ENCODE measurements around the gene CADPS2.

Gene CADPS2

DNA sequence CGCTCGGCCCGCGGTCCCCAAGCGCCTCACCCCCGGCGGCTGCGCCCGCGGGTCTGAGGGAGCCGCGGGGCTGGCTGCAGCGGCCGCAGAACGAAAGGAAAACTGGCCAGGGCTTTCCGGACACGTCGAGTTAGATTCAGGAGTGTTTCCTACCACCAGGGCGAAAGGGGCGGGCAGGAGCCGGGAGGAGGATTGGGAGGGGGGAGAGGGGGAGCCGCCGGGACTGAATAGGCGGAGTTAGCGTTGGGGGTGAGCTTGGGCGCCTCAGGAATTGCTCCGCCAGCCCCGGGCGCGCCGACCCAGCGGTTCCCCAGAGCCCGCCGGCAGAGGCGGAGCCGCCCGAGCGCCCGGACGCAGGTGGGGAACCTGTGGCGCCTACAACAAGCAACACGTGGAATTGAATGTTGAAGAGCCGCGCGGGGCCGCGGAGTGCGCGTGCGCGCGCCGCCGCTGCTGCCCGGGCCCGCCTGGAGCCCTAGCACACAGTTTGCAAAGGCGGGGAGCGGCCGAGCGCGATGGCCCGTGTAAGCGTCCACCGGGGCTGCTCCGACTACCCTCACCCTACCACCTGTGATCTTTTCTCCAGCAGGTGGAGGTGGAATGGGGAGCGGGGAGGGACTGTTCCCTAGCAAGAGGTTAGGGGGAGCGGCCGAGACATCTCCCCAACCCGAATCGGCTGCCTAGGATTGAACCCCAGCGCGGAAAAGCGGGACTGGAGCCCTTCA, at the start of gene CADPS2:
Gene CADPS2, minus strand, starts transcription at position 104 of the 725 bp plus-strand sequence. CDS start 123 bp downstream, outside the sequence.
- TF ChIP-seq, protein P1, sequence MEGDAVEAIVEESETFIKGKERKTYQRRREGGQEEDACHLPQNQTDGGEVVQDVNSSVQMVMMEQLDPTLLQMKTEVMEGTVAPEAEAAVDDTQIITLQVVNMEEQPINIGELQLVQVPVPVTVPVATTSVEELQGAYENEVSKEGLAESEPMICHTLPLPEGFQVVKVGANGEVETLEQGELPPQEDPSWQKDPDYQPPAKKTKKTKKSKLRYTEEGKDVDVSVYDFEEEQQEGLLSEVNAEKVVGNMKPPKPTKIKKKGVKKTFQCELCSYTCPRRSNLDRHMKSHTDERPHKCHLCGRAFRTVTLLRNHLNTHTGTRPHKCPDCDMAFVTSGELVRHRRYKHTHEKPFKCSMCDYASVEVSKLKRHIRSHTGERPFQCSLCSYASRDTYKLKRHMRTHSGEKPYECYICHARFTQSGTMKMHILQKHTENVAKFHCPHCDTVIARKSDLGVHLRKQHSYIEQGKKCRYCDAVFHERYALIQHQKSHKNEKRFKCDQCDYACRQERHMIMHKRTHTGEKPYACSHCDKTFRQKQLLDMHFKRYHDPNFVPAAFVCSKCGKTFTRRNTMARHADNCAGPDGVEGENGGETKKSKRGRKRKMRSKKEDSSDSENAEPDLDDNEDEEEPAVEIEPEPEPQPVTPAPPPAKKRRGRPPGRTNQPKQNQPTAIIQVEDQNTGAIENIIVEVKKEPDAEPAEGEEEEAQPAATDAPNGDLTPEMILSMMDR (IDR thresholded peaks at IDR 0.05; ENCODE audit: low read length, missing control alignments): peak; percentile 20
- DNase-seq (ENCODE audit: low read depth): peak; percentile 87

GRCh38 chr7:122935620-122936019, 49.4 kb upstream of the CADPS2 start:
- no peak overlapping the region for H3K4me3 ChIP-seq (replicated peaks; ENCODE audit: low read depth, low read length)
- TF ChIP-seq, protein P1 (IDR thresholded peaks at IDR 0.05; ENCODE audit: low read length, missing control alignments): no peak
- DNase-seq (ENCODE audit: low read depth): no peak

More for the DNA sequence above, at the start of gene CADPS2:
- peak within 1 kb of the TSS; percentile 74 for H3K4me3 ChIP-seq (replicated peaks; ENCODE audit: low read depth, low read length)

DNA sequence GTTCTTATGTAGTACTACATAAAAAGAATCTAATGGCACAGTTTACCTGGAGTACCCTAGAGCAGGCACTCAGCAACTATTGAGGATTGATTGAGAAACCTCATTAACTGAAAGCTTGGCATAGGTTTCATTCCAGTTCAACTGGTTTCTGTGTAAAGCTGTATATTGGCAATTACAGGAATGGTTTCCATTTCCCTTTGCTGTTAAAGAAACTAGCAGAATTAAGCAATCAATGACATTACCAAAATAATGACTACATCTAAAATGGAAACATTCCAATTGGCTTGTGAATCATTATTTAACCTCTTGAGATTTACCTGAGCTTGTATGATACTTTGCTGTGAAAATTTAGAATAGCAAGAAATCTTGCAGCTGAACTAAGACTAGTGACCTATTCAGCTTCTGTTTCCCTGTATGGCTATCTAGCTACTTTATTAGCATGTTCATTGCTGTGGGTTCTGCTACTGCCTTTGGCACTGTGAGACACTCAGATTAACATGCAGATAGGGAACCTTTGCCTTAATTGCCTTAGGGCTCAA, 33.5 kb upstream of the CADPS2 start:
- no peak overlapping the region for H3K4me3 ChIP-seq (replicated peaks; ENCODE audit: low read depth, low read length)
- TF ChIP-seq, protein P1 (IDR thresholded peaks at IDR 0.05; ENCODE audit: low read length, missing control alignments): no peak
- no peak for DNase-seq (ENCODE audit: low read depth)

GRCh38 chr7:122914812-122915211, 28.6 kb upstream of the CADPS2 start:
- no peak overlapping the region for H3K4me3 ChIP-seq (replicated peaks; ENCODE audit: low read depth, low read length)
- no peak for DNase-seq (ENCODE audit: low read depth)
- TF ChIP-seq, protein P1 (IDR thresholded peaks at IDR 0.05; ENCODE audit: low read length, missing control alignments): no peak

DNA sequence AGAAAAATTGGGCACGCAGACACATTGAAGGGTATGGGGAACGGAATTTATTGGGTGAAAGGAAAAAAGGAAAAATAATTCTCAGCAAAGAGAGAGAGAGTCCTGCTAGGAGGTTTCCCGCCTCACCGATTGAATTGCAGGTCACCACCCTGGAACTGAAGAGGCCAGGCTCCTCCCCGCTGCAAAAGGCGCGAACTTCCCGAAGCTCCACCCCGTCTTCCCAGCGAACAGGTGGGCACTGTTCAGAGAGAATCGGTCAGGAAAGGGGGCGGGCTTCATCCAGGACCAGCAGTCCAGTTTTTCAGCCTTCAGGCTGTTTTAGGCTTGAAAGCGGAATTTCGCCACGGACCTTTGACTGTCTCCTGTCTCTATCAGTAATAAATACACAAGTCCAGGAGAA, 27.3 kb upstream of the CADPS2 start:
- TF ChIP-seq, protein P1 (IDR thresholded peaks at IDR 0.05; ENCODE audit: low read length, missing control alignments): no peak
- H3K4me3 ChIP-seq (replicated peaks; ENCODE audit: low read depth, low read length): no peak overlapping the region
- no peak for DNase-seq (ENCODE audit: low read depth)

DNA sequence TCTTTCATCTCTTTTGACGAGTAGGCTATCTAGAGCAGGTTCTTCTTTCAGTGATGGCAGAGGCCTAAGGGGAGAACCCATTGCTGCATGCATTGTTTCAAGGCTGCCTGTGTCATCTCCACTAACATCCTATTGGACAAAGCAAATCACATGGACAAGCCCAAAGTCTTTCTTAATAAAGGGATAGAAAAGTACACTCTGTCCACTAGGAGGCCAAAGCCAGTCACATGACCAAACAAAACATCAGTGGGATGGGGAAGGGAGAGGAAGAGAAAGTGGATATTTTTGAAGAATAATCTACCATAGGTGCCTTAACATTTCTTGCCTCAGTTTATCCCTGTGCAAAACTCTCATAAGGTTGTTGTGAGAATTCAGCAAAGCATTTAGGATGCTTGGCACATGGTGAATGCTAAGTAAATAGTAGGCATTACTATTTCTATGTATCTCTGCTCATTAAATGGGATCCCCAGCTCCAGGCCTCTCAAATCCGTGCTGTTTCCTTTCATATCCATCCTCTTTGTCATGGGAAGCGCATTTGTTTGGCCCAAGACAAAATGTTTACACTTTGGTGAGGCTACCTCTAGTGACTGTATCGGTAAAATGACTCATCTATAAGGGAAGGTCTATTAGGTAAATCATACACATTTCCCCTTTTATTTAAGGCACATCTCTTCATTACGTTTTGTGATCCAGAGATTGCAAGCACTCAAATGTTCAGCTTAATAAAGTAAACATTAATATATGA, 16.7 kb upstream of the CADPS2 start:
- TF ChIP-seq, protein P1 (IDR thresholded peaks at IDR 0.05; ENCODE audit: low read length, missing control alignments): no peak
- H3K4me3 ChIP-seq (replicated peaks; ENCODE audit: low read depth, low read length): no peak overlapping the region
- DNase-seq (ENCODE audit: low read depth): no peak

Measured in fibroblast of pulmonary artery (primary cell).